Mucosa of gallbladder (tissue), 1 donor: ENCODE results near the gene METTL18. TPM values are rescaled to one million over a fixed set of nuclear protein-coding genes. Genes with fewer than 3 reads are reported as not detected.
"Not testable (repeated sequence)": the region's sequence is repeated elsewhere in the genome, so short reads cannot be mapped to it uniquely, and the experiment has no call there.

Experiments used
- DNase-seq: peaks from one replicate; pipeline ENCODE4 v3.0.0-alpha.2; 2020; ENCODE audit warnings: low spot score
- total RNA-seq: library from RNA; stranded (reverse); gene quantifications from one replicate; pipeline ENCODE4 v1.2.1, GENCODE V29; 2021
- donor health status: DM: no; HTN: no; CAD: no.

Gene METTL18
- total RNA-seq: 4.9 TPM

DNA sequence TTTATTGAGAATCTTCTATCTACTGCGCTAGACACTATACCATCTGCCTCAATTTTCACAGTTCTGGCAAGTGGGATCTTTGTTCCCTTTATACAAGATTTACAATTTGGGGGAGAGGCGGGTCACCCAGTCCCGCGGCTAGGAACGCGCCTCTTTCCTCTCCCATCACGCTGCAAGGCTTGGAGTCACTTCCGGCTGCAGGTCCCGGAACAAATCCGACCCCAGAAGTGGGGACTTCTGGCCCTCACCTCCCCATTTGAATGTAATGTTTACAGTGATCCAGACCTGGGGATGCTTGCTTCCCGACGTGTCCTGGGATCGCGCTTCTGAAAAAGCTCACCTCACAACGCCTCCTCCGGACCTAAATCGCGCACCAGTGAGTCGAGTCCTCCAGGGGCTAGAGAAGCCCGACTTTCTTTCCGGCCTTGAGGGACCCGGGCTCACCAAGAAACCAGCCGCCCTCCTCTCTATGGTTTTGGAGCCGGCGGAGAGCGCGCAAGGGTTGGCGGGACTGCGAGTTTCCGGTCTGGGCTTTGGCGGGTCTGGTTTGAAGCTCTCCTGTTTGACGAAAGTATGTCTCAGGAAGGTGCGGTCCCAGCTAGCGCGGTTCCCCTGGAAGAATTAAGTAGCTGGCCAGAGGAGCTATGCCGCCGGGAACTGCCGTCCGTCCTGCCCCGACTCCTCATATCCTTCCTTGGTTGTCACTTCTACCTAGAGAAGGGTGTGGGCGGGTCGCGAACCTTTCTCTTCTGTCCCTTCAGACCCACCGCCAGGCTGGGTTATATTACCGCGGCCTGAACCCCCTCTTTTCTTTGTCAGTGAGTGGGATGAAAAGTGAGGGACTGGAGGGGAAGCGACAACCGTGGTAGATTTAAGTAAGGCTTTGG is at the start of gene METTL18:
Gene METTL18 (minus strand): TSS at position 378 of the 887 bp plus-strand sequence. CDS start 1,212 bp downstream, outside the sequence.
- DNase-seq: peak; percentile 94

DNA sequence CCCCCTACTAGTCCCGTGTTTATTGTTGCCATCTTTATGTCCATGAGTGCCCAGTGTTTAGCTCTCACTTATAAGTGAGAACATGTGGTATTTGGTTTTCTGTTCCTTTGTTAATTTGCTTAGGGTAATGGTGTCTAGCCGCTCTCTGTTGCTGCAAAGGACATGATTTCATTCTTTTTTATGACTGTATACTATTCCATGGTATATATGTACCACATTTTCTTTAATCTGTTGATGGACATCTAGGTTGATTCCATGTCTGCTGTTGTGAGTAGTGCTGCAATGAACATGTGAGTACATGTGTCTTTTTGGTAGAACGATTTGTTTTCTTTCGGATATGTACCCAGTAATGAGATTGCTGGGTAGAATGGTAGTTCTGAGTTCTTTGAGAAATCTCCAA is 44.2 kb upstream of the METTL18 start:
- DNase-seq: no peak

DNA sequence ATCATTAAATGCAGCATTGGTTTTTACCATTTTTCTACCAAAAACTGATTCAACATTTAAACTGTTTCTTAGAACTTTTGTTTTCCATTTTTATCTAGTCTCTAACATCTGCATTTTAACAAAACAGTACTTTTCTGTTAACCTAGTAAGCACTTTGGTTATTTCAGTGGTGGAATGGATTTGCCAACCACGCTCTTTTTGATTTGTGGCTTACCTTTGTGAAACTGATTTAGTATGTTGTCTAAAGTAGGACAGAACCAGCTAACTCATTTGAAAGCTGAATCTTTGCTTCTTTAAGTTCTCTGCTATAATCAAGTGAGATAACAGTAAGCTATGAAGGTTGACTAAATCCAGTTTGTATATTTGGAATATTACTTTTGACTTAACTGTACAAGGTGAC is 41.5 kb upstream of the METTL18 start:
- DNase-seq: no peak

DNA sequence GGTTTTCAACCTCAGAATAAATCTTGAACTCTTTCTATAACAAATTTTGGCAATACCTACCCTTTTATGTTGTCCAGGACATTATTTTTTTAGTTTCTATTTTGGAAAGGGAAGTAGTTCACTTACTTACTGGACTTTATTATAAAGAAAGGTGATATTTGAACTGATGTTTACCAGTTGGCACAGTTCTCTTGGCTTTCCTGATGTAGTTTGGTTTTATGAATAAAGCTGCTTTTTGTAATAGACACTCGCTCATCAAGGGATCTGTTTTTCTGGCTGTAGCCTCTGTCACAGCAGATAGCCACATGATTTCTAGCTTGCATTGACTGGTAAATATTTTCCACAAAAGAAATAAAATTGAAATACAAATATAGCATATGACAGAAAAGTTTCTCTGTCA is 40.9 kb upstream of the METTL18 start:
- DNase-seq: no peak

DNA sequence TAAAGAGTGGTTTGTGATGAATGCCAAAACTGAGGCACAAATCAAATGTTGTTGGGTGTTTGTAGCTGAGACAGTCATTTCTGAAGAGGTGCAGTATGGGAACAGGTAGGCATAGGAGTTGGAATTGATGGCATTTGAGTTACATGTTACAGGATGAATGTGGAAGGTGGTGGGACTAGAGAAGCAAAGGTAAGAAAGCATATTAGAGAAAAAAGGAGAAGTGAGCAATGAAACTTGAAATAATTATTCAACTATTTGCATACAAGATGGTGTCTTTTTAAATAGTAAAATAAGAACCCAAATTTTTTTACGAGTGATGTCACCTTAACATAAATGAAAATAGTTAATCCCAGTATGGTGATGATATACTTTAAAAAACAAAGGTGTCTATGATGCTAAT is 40.2 kb upstream of the METTL18 start:
- no peak for DNase-seq

DNA sequence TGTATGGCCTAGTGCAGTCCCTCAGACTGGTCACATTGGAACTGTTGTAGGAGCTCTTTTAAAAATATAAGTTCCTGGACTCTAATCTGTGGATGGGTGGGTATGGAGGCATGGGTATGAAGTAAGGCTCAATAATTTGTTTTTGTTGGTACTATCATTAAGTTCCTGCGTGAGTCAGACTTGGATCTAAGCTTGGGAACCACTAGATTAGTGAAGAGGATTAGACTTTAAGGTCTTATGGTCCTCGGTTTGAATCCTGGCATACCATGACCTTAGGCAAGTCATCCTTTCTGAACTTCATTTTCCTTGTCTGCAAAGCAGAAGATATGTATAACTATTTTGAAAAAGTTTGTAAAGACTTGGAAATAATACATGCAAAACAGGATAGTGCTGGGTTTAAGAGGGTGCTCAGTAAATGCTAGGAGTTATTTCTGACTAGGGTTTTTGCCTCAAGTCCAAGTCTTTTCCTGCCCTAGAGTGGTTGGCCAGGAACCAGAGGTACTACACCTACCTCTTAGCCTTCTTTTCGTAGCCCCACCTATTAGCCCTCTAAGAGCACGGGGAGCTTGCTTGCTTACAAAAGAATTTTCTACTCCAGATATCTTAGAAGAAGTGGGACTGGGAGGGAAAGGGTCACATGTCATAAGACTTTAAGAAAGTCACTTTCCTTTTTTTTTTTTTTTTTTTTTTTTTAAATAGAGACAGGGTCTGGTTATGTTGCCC is 38.6 kb upstream of the METTL18 start:
- no peak for DNase-seq

DNA sequence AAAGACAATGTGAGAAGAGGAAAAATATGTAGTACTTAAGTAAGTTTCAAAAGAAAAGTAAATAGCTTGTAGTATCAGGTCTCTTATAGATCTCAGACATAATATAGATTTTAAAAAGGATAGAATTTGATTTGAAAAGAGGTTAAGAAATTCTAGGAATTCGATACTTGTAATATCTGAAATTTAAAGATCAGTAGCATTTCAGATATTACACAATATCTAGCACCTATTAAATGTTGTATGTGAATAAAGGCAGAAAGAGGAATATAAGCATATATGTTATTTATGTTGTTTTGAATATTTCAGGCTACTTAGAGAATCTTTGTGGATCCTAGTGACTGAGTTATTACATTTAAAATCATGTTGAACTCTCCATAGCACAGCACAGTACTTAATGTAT is 35.0 kb upstream of the METTL18 start:
- no peak for DNase-seq

DNA sequence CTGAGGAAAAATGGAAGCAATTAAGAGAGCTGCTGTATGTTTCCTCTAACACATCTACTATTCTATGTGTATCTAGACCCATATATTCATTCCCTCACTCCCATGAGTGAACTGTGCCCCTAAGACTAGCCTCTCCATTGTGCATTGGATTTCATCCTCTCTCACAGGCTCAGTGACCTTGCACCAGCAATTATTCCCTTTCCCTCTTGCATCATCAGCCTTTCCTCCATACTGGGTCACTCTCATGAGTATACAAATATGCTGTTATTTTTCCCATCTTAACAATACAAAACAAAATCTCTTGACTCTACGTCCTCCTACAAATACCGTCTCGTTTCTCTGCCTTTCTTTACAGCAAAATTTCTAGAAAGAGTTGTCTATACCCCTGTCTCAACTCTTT is 29.4 kb upstream of the METTL18 start:
- DNase-seq: no peak

DNA sequence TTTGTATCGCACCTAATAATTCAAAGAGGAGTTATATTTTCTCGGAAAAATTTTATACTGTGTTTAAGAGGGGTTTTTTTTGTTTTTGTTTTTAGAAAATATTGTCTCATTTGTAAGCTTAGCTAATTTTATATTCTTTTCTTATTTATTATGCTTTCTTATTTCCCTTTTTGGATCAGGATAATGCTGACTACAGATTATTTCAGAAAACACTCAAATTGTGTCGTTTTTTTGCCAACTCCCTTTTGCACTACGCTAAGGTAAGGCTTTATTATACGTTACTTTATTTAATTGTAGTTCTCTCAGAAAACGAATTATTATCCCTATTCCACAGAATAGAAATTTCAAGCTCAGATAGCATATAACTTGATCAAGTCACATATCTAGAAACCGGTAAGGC is 26.8 kb upstream of the METTL18 start:
- DNase-seq: no peak

DNA sequence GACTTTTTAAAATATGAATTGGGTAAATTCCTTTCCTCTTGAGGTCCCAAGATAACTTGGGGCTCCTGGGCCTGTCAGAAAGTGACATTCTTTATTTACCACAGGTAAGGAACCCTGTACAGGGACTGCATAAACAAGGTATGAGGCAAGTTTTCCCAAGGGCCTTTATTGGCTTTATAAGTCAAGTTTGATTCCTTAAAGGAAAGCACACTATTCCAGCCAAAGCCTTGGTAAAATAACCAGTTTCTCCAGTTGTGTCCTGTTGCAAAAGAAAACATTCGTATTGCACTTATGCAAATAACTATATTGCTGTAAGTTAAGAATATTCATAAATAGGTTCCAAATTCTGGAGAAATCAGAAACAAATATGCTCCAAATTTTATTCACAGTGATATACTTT is 21.9 kb upstream of the METTL18 start:
- DNase-seq: no peak

DNA sequence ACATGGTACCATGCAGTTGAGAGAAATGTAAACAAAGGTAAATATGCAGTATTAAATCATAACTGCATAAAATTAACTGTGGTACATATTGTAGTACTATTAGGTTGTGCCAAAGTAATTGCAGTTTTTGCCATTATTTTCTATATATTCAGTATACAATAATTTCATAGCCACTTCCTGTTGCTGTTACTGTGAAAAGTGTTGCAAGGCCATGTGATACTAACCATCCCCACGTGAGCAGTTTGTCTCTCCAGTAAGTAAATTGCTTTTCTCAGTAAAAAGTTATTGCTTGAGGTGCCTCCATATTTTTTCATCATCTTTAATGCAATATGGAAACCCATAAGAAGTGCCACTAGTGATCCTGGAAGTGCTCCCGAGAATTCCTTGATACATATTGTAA is 19.6 kb upstream of the METTL18 start:
- no peak for DNase-seq

DNA sequence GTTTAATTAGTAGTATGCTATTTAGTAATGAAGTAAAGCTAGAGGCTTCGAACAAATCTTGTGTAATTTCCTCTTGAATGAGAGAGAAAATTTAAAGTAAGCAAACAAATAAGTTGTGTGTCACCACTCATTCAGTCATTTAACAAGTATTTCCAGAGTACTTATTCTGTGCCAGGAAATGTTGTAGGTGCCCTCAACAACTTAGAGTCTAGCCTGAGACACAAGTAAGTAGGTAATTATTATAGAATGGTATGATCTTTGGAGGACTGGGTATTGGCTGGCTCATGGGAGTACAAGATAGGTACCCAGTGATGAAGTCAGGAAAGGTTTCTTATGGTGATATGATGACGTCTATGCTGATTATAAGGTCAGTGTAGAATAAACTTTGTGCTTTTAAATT is 17.4 kb upstream of the METTL18 start:
- DNase-seq: no peak

DNA sequence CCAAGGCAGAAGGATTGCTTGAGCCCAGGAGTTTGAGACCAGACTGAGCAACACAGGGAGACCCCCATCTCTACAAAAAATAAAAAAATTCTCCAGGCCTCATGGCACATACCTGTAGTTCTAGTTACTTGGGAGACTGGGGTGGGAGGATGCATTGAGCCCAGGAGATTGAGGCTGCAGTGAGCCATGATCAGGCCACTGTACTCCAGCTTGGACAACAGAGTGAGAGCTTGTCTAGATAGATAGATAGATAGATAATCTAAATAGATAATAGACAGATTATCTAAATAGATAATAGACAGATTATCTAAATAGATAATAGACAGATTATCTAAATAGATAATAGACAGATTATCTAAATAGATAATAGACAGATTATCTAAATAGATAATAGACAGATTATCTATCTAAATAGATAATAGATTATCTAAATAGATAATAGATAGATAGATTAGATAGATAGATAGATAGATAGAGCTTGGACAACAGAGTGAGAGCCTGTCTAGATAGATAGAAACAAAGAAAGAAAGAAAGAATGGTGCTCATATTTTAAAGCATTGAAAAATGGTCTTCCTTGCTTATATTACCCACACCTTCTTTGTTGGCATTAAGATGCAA is 16.8 kb upstream of the METTL18 start:
- not testable (repeated sequence) for DNase-seq

DNA sequence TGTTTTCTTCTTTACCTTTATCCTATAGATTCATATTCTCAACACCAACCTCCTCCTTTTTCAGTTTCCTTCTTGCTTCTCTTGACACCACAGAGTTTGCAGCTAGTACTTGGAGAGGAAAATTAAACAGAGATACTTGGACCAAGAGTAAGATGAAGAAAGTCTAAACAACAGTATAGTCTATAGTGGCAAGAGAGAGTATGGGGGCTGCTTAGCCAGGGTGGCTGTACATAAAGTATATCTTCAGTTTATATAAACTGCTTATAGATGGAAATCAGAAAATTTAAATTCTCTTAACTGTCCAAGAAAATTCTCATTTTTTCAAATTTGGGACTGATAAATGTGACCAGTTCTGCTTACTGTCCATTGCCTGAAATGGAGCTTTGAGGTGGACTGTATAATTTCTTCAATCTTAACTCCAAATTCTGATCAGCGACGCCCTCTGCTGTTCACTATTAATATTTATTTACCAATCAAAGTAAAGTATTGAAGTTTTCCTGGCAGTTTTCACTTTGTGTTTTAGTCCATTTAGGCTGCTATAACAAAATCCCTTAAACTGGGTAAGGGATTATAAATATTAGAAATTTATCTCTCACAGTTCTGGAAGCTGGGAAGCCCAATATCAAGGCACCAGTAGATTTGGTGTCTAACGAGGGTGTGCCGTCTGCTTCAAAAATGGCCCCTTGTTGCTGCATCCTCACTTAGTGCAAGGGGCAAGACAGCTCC is 14.8 kb upstream of the METTL18 start:
- DNase-seq: no peak

DNA sequence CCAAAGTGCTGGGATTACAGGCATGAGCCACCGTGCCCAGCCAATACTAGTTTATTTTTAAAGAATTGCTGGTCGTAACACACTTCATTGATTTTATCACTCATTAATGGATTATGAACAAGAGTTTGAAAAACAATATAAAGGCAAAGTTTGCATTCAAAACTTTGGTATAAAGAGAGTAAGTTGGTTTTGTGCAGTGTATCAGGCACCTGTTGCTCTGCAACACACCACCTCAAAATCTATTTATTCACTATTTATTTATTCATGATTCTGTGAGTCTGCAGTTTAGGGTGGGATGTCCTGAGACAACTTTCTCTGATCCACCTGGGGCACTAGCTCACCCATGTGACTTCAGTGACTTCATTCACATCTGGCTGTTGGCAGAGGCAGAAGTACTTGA is 10.2 kb upstream of the METTL18 start:
- no peak for DNase-seq

DNA sequence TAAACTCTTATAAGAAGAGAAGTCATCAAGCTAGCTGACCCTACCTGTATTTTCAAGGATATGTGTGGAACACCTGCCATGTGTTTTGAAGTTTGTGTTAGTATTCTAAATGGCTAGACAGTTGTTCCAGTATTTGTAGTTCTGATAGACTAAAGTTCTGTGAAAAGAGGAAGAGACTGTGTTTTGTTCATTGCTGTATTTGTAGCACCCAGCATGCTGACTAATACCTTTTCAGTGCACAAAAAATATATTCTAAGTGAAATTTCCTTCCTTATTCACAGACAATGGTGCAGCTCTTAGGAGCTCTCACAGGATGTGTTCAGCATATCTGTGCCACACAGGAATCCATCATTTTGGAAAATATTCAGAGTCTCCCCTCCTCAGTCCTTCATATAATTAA is 8.2 kb upstream of the METTL18 start:
- no peak for DNase-seq

DNA sequence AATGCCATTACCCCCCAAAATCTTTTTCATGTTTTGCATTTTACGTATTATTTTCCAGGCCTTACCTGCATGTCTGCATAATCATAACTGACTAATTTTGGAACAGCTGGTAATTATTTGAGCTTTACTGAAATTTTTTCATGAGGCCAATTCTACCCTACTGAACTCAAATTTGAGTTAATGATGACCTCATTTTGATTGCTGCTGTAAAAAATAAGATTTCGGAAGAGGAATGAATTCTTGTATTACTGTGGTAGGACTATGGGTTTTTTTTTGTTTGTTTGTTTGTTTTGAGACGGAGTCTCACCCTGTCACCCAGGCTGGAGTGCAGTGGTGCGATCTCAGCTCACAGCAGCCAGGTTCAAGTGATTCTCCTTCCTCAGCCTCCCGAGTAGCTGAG is 2.6 kb upstream of the METTL18 start:
- no peak for DNase-seq

DNA sequence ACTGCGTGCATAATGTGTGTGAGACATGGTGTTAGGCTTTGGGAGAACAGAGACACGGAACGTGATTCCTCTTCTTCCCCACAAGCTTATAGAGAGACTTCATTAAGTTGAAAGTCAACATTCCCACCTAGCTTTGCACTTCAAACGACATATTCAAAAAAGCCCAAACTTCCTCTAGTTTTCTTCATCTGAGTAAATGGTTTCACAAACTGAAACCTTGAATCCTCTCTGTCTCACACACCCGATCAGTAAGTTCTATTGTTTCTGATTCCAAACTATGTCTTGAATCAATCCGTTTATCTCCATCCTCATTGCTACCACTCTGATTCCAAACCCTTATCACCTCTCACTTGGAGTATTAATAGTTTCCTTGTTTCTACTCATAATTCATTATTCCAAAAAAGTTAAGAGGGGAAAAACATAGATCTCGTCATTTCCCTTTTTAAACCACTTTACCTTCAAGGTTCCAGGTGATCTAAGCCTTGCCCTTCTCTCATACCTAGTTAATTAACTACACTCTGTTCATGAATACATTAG is 1.6 kb upstream of the METTL18 start:
- no peak for DNase-seq

DNA sequence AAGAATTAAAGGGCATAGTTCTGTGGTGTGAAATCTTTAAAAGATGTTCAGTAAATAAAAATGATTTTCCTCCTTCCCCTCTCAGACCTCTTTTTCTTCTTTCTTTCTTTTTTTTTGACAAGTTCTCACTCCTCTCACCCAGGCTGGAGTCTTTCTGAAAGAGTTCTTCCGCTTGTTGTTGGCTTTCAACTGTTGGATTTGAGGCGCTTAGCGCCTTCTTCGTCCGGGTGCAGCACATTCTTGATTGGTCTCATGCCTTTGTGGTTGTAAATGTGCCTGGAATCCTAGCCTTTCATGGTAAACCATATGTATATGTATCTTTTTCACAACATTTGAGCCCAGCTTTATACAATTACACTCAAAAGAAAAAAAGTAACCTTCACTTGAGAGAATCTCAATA is 980 bp upstream of the METTL18 start:
- DNase-seq: no peak

DNA sequence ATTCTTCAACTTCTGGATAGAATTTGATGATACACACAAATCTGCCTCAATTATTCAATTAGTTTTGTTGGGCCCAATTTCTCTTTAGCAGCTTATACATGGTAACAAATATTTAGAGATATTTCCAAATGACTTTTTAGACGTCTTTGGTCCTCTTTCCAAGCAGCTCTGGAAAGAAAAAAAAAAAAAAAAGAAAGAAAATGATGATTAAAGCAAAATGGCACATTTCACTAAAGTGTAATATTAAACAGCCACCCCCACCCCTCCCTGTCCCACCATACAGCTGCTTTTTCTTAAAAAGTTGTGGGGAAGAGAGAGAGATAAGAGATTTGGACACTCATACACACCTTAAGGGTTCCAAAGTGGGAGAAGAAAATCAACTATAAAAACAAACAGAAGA is 977 bp downstream of the METTL18 start:
- no peak for DNase-seq

DNA sequence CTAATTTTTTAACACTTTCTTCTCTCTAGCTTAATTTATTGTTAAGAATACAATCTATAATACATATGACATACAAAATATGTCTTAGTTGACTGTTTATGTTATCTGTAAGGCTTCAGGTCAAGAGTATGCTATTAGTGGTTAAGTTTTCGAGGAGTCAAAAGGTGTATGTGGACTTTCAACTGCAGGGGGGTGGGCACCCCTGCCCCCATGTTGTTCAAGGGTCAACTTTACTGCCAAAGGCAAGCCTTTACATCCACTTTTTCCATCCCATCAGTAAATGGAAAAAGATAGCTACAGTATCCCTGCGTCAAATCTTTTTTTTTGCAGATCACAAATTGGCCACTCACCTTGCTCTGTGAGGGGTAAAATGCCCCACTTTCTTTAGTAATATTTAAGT is 6.3 kb downstream of the METTL18 start:
- DNase-seq: no peak

DNA sequence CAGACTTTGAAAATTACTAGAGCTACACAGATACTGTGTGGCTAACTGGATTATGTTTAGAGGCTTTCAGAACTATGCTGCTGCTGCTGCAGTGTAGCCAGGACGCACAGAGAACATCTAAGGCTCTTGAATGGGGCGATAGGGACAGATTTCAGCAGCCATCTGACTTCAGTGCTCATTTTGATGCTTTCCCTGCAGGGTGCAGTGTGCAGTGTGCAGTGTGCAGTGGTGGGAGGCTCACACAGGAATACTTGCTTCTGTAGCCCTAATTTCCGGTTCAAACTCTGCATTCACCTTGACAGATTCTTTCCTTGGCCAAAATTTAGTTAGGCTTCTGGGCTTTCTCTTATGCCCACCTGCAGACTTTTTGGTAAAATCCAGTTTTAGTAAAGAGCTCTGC is 7.7 kb downstream of the METTL18 start:
- no peak for DNase-seq
